ENCODE measurements around the gene CBLB. TPM values are rescaled to one million over a fixed set of nuclear protein-coding genes. Genes with fewer than 3 reads are reported as not detected.

Gene CBLB
- total and polyA plus RNA-seq, 2 experiments from 2014 or later = 20.5 to 47.7 TPM

GRCh38 chr3:105770410-105770809 is 98.4 kb downstream of the CBLB start:
- H3K36me3 ChIP-seq (ENCODE audit: insufficient read depth) = no peaks in the 10 kb centered on the region
- no peak overlapping the region for H3K27ac ChIP-seq (ENCODE audit: low read depth)
- Mint-ChIP-seq H3K9me3 (no peaks in the 10 kb centered on the region), H3K27ac (no peak overlapping the region), H3K4me3 (no peak overlapping the region), H3K4me1 (peaks cover 6% of the 10 kb centered on the region; the same call in 2 of the 3 replicates), H3K36me3 (ENCODE audit: low read depth) (peaks cover 2% of the 10 kb centered on the region; the same call in 2 of the 3 replicates), H3K27me3 (ENCODE audit: insufficient read depth, low read depth, poor library complexity) (no peaks in the 10 kb centered on the region)
- H3K4me1 ChIP-seq (ENCODE audit: insufficient read depth) = no peaks in the 10 kb centered on the region
- DNase-seq (ENCODE audit: low spot score) (no peak), ATAC-seq (no peak)
- no peaks in the 10 kb centered on the region for H3K27me3 ChIP-seq (ENCODE audit: insufficient read depth)
- H3K4me3 ChIP-seq = no peak overlapping the region
- peaks cover 43% of the 10 kb centered on the region for H3K79me2 ChIP-seq (replicated peaks; ENCODE audit: insufficient read depth)
- H3K9me2 ChIP-seq (ENCODE audit: insufficient read depth) = peaks cover 8% of the 10 kb centered on the region; the same call in 1 of the 2 replicates
- no peak overlapping the region for H3K4me2 ChIP-seq
- no peak overlapping the region for H2AFZ ChIP-seq
- TF ChIP-seq NANOG (IDR thresholded peaks at IDR 0.05; ENCODE audit: borderline replicate concordance) (no peak), EZH2phosphoT487 (IDR thresholded peaks at IDR 0.05; ENCODE audit: unreplicated experiment) (no peak), ZNF331 (CRISPR knock-in tag; IDR thresholded peaks at IDR 0.05; ENCODE audit: low read depth) (no peak), POLR2AphosphoS5 (IDR thresholded peaks at IDR 0.05; ENCODE audit: low read depth) (no peak), CREB1 (CRISPR knock-in tag; IDR thresholded peaks at IDR 0.05; ENCODE audit: low read depth) (no peak), STAT1 (IDR thresholded peaks at IDR 0.05; ENCODE audit: unreplicated experiment) (no peak), EZH2 (IDR thresholded peaks at IDR 0.05; ENCODE audit: low read depth, unreplicated experiment) (no peak), JUNB (IDR thresholded peaks at IDR 0.05; ENCODE audit: unreplicated experiment) (no peak), ETS1 (IDR thresholded peaks at IDR 0.05) (no peak), ZNF114 (CRISPR knock-in tag; IDR thresholded peaks at IDR 0.05) (no peak)
- TF ChIP-seq, protein P1, sequence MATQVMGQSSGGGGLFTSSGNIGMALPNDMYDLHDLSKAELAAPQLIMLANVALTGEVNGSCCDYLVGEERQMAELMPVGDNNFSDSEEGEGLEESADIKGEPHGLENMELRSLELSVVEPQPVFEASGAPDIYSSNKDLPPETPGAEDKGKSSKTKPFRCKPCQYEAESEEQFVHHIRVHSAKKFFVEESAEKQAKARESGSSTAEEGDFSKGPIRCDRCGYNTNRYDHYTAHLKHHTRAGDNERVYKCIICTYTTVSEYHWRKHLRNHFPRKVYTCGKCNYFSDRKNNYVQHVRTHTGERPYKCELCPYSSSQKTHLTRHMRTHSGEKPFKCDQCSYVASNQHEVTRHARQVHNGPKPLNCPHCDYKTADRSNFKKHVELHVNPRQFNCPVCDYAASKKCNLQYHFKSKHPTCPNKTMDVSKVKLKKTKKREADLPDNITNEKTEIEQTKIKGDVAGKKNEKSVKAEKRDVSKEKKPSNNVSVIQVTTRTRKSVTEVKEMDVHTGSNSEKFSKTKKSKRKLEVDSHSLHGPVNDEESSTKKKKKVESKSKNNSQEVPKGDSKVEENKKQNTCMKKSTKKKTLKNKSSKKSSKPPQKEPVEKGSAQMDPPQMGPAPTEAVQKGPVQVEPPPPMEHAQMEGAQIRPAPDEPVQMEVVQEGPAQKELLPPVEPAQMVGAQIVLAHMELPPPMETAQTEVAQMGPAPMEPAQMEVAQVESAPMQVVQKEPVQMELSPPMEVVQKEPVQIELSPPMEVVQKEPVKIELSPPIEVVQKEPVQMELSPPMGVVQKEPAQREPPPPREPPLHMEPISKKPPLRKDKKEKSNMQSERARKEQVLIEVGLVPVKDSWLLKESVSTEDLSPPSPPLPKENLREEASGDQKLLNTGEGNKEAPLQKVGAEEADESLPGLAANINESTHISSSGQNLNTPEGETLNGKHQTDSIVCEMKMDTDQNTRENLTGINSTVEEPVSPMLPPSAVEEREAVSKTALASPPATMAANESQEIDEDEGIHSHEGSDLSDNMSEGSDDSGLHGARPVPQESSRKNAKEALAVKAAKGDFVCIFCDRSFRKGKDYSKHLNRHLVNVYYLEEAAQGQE (IDR thresholded peaks at IDR 0.05; ENCODE audit: unreplicated experiment) = no peak
- TF ChIP-seq, protein P2, sequence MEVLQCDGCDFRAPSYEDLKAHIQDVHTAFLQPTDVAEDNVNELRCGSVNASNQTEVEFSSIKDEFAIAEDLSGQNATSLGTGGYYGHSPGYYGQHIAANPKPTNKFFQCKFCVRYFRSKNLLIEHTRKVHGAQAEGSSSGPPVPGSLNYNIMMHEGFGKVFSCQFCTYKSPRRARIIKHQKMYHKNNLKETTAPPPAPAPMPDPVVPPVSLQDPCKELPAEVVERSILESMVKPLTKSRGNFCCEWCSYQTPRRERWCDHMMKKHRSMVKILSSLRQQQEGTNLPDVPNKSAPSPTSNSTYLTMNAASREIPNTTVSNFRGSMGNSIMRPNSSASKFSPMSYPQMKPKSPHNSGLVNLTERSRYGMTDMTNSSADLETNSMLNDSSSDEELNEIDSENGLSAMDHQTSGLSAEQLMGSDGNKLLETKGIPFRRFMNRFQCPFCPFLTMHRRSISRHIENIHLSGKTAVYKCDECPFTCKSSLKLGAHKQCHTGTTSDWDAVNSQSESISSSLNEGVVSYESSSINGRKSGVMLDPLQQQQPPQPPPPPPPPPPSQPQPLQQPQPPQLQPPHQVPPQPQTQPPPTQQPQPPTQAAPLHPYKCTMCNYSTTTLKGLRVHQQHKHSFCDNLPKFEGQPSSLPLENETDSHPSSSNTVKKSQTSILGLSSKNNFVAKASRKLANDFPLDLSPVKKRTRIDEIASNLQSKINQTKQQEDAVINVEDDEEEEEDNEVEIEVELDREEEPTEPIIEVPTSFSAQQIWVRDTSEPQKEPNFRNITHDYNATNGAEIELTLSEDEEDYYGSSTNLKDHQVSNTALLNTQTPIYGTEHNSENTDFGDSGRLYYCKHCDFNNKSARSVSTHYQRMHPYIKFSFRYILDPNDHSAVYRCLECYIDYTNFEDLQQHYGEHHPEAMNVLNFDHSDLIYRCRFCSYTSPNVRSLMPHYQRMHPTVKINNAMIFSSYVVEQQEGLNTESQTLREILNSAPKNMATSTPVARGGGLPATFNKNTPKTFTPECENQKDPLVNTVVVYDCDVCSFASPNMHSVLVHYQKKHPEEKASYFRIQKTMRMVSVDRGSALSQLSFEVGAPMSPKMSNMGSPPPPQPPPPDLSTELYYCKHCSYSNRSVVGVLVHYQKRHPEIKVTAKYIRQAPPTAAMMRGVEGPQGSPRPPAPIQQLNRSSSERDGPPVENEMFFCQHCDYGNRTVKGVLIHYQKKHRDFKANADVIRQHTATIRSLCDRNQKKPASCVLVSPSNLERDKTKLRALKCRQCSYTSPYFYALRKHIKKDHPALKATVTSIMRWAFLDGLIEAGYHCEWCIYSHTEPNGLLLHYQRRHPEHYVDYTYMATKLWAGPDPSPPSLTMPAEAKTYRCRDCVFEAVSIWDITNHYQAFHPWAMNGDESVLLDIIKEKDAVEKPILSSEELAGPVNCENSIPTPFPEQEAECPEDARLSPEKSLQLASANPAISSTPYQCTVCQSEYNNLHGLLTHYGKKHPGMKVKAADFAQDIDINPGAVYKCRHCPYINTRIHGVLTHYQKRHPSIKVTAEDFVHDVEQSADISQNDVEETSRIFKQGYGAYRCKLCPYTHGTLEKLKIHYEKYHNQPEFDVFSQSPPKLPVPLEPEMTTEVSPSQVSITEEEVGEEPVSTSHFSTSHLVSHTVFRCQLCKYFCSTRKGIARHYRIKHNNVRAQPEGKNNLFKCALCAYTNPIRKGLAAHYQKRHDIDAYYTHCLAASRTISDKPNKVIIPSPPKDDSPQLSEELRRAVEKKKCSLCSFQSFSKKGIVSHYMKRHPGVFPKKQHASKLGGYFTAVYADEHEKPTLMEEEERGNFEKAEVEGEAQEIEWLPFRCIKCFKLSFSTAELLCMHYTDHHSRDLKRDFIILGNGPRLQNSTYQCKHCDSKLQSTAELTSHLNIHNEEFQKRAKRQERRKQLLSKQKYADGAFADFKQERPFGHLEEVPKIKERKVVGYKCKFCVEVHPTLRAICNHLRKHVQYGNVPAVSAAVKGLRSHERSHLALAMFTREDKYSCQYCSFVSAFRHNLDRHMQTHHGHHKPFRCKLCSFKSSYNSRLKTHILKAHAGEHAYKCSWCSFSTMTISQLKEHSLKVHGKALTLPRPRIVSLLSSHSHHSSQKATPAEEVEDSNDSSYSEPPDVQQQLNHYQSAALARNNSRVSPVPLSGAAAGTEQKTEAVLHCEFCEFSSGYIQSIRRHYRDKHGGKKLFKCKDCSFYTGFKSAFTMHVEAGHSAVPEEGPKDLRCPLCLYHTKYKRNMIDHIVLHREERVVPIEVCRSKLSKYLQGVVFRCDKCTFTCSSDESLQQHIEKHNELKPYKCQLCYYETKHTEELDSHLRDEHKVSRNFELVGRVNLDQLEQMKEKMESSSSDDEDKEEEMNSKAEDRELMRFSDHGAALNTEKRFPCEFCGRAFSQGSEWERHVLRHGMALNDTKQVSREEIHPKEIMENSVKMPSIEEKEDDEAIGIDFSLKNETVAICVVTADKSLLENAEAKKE (CRISPR knock-in tag; IDR thresholded peaks at IDR 0.05) = no peak
- TF ChIP-seq, protein P3, sequence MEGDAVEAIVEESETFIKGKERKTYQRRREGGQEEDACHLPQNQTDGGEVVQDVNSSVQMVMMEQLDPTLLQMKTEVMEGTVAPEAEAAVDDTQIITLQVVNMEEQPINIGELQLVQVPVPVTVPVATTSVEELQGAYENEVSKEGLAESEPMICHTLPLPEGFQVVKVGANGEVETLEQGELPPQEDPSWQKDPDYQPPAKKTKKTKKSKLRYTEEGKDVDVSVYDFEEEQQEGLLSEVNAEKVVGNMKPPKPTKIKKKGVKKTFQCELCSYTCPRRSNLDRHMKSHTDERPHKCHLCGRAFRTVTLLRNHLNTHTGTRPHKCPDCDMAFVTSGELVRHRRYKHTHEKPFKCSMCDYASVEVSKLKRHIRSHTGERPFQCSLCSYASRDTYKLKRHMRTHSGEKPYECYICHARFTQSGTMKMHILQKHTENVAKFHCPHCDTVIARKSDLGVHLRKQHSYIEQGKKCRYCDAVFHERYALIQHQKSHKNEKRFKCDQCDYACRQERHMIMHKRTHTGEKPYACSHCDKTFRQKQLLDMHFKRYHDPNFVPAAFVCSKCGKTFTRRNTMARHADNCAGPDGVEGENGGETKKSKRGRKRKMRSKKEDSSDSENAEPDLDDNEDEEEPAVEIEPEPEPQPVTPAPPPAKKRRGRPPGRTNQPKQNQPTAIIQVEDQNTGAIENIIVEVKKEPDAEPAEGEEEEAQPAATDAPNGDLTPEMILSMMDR (conservative IDR thresholded peaks at IDR 0.05; ENCODE audit: low read depth in 2 of 2) = no peak
- no peaks in the 10 kb centered on the region for H3F3A ChIP-seq (replicated peaks; ENCODE audit: low read depth)
- no peaks in the 10 kb centered on the region; the same call in 1 of the 2 replicates for H4K20me1 ChIP-seq (replicated peaks; ENCODE audit: insufficient read depth)

All from GM23338 (cell line).